GM06990 (cell line): ENCODE measurements around the gene TEF.
A peak's percentile ranks its signal among the peaks of the same experiment; 100 is the strongest.

Experiments used
- DNase-seq: peaks from one replicate; pipeline ENCODE4 v3.0.0-alpha.2; 2011; ENCODE audit not compliant: insufficient read length; ENCODE audit errors: extremely low read depth
- H3K27me3 ChIP-seq: replicated peaks from 2 replicates; pipeline ENCODE4 v1.6.0; 2011; ENCODE audit warnings: low read length; ENCODE audit not compliant: control insufficient read depth, insufficient read depth
- H3K36me3 ChIP-seq: 2 replicates; pipeline ENCODE4 v1.5.1; 2011; ENCODE audit warnings: low read length; ENCODE audit not compliant: control insufficient read depth, insufficient read depth
- H3K4me3 ChIP-seq: replicated peaks from 2 replicates; pipeline ENCODE4 v1.5.1; 2011; ENCODE audit warnings: low read depth, mild to moderate bottlenecking, control low read depth, low read length
- CTCF ChIP-seq: IDR thresholded peaks from 2 replicates; pipeline ENCODE4 v1.5.1; 2011; ENCODE audit warnings: low read length, control low read depth, mild to moderate bottlenecking, inconsistent platforms; ENCODE audit not compliant: insufficient read depth, poor library complexity, severe bottlenecking

The TEF gene

GRCh38 chr22:41369837-41370236, 11.9 kb upstream of the TEF start:
- no peak for DNase-seq
- no peak for TF ChIP-seq CTCF
- no peaks in the 10 kb centered on the region for H3K36me3 ChIP-seq
- H3K27me3 ChIP-seq: peaks cover 3% of the 10 kb centered on the region
- no peak overlapping the region for H3K4me3 ChIP-seq

- DNase-seq: no peak
- H3K36me3 ChIP-seq: no peaks in the 10 kb centered on the region
- H3K27me3 ChIP-seq: no peaks in the 10 kb centered on the region
- H3K4me3 ChIP-seq: no peak overlapping the region
- no peak for TF ChIP-seq CTCF
These were observed 3.9 kb upstream of the TEF start for GRCh38 chr22:41377846-41378245.

- Histone ChIP-seq H3K4me3 (peak overlapping the region; percentile 80), H3K36me3 (no peaks in the 10 kb centered on the region), H3K27me3 (no peaks in the 10 kb centered on the region)
- DNase-seq: no peak
- TF ChIP-seq CTCF: no peak
These were observed 781 bp upstream of the TEF start for GRCh38 chr22:41380993-41381328.

GRCh38 chr22:41382098-41382578, 396 bp downstream of the TEF start:
- peak overlapping the region; percentile 80 for H3K4me3 ChIP-seq
- no peaks in the 10 kb centered on the region for H3K36me3 ChIP-seq
- H3K27me3 ChIP-seq: no peaks in the 10 kb centered on the region
- DNase-seq: no peak
- TF ChIP-seq CTCF: no peak

GRCh38 chr22:41382610-41383009, 868 bp downstream of the TEF start:
- Histone ChIP-seq H3K4me3 (peak overlapping the region; percentile 80), H3K36me3 (peaks cover 4% of the 10 kb centered on the region), H3K27me3 (no peaks in the 10 kb centered on the region)
- TF ChIP-seq CTCF: no peak
- DNase-seq: no peak

GRCh38 chr22:41383085-41383484, 1.3 kb downstream of the TEF start:
- no peak for DNase-seq
- TF ChIP-seq CTCF: no peak
- Histone ChIP-seq H3K36me3 (peaks cover 4% of the 10 kb centered on the region), H3K27me3 (no peaks in the 10 kb centered on the region), H3K4me3 (peak overlapping the region; percentile 80)
